Esophagus mucosa (tissue), 1 donor: ENCODE results near the gene TRIM52. TPM values are rescaled to one million over a fixed set of nuclear protein-coding genes. Genes with fewer than 3 reads are reported as not detected.
"Not testable (repeated sequence)": the region's sequence is repeated elsewhere in the genome, so short reads cannot be mapped to it uniquely, and the experiment has no call there.

Source experiments
- ATAC-seq: fragments of 200-7000 bp; cut with Tn5 transposase; one replicate; pipeline ENCODE4 v1.9.1; 2020
- total RNA-seq: library from RNA; stranded (reverse); gene quantifications from one replicate; pipeline ENCODE4 v1.2.4, GENCODE V29; 2023
- donor health status: DM: yes; HTN: yes; CAD: no.

The TRIM52 gene
- total RNA-seq, 1 donor from 2014 or later: 2.7 TPM

DNA sequence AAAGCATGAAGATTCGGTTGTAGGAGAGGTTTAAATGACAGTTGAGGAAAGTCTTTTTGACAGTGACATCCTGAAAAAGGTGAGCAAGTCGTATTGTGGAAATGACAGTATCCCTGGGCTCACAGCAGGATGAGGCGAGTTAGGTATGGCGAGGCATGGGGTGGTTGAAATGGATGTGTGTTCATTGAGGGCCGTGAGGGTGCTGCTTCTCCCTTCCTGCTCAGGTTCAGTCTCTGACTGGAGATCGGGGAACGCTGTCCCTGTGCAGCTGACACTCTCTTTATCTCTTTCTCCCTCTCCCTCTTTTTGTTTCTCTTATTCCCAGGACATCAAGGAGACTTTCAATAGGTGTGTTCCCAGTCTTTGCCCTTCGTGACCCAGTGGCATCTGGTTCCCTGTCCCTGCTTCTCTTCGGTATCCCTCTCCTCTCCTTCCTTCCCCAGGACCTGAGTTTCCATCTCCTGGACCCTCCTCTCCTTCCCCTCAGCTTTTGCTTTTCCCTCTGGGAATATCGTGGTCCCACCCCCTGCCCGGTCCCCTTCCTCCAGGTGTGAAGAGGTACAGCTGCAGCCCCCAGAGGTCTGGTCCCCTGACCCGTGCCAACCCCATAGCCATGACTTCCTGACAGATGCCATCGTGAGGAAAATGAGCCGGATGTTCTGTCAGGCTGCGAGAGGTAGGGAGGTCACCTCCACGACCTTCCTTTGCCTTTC lies 27.7 kb downstream of the TRIM52 start:
- ATAC-seq: peak; percentile 3

- no peak for ATAC-seq
Measured at GRCh38 chr5:181232593-181232992, 28.4 kb downstream of the TRIM52 start.

- no peak for ATAC-seq
Measured at GRCh38 chr5:181231432-181231831, 29.5 kb downstream of the TRIM52 start.

GRCh38 chr5:181230551-181230950 lies 30.4 kb downstream of the TRIM52 start:
- no peak for ATAC-seq

- ATAC-seq: no peak
Measured at GRCh38 chr5:181229996-181230395, 30.9 kb downstream of the TRIM52 start.

DNA sequence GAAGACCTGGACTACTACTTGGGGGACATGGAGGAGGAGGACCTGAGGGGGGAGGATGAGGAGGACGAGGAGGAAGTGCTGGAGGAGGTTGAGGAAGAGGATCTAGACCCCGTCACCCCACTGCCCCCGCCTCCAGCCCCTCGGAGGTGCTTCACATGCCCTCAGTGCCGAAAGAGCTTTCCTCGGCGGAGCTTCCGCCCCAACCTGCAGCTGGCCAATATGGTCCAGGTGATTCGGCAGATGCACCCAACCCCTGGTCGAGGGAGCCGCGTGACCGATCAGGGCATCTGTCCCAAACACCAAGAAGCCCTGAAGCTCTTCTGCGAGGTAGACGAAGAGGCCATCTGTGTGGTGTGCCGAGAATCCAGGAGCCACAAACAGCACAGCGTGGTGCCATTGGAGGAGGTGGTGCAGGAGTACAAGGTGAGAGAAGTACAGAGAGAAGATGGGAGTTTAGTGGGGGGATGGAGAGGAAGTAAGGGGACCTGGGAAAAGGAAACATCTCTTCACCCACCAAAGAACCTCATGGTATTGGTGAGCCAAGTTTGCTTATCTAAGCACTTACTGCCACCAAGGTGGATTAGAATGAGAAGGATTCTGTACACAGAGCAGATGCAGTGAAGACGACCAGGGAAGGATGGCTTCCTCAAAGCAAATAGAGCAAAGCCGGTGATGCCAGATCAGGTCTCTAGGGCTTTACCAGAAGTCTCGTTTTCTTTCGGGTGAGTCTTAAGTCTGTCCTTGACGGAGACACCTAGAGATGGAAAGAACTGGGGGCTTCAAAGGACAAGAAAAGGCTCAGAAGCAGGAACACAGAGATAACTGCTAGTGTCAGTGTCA lies 36.3 kb downstream of the TRIM52 start:
- no peak for ATAC-seq

GRCh38 chr5:181223729-181224389 lies 37.1 kb downstream of the TRIM52 start:
- peak; percentile 1 for ATAC-seq

GRCh38 chr5:181223058-181223728 lies 37.8 kb downstream of the TRIM52 start, which contains the start of gene TRIM41:
Gene TRIM41 (plus strand): TSS chr5:181223281. CDS start chr5:181224000, 719 bp downstream.
- ATAC-seq: peak; percentile 80

GRCh38 chr5:181222630-181223057 lies 38.3 kb downstream of the TRIM52 start:
- ATAC-seq: peak; percentile 2

DNA sequence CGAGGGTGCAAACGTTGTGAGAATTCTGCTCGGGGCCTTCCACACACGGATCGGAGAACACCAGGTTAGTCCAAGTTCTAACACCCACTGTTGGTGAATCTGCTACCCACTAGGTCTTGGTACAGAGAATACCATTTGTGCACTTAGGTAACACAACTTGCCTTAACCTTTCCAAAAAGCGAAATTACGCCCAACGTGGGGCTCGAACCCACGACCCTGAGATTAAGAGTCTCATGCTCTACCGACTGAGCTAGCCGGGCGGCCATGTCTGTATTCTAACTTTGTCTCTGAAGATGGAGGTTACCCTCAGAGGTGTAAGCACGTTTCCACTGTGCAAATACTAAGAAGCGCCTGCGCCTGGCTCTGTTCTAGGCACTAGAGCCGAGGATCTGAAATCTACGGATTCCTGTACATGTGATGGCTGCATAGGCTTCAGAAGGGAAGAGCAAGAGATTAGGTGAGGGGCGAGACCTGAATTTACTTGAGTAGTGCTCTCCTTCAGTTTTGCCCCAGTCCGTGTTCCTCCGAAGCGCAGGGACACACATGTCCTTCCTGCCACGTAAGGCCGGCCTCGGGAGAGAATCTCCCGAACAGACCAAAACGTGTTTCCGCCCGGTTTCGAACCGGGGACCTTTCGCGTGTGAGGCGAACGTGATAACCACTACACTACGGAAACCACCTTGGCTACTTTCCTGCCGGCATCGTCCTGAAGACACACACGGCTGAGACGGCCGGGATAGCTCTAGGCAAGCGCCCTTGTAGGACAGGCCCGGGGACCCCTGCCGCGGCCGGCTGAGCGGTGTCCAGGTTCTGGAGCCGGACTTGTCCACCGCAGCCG lies 38.9 kb downstream of the TRIM52 start:
- peak; percentile 44 for ATAC-seq

DNA sequence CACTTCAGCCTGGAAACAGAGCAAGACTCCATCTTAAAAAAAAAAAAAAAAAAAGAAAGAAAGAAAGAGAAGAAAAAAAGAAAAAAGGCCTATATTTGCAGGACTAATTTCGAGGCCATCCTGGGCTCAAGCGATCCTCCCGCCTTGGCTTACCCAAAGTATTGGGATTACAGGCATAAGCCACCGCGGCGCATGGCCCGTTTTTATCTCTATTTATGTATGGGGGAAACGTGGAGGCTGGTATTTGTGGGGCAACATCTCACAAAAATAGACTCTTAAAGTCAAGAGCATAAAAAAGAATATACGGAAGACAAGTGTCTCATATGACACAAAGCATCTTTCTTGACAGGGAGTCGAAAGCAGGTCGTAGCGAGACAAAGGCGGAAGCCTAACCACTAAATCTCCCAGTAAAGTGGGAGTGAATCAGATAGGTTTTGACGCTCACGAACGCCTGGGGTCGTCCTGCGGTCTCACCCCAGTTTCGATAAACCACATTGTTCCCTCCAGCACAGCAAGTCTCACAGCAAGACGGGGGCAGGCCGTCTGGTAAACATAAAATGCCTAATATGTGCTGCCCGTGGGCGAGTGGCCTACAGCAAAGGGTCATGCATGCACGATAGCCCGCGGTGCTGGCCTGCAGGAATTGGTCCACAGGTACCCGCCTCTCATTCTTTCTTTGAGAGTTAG lies 39.7 kb downstream of the TRIM52 start:
- ATAC-seq: no peak

GRCh38 chr5:181220178-181220515 lies 40.8 kb downstream of the TRIM52 start:
- ATAC-seq: no peak

DNA sequence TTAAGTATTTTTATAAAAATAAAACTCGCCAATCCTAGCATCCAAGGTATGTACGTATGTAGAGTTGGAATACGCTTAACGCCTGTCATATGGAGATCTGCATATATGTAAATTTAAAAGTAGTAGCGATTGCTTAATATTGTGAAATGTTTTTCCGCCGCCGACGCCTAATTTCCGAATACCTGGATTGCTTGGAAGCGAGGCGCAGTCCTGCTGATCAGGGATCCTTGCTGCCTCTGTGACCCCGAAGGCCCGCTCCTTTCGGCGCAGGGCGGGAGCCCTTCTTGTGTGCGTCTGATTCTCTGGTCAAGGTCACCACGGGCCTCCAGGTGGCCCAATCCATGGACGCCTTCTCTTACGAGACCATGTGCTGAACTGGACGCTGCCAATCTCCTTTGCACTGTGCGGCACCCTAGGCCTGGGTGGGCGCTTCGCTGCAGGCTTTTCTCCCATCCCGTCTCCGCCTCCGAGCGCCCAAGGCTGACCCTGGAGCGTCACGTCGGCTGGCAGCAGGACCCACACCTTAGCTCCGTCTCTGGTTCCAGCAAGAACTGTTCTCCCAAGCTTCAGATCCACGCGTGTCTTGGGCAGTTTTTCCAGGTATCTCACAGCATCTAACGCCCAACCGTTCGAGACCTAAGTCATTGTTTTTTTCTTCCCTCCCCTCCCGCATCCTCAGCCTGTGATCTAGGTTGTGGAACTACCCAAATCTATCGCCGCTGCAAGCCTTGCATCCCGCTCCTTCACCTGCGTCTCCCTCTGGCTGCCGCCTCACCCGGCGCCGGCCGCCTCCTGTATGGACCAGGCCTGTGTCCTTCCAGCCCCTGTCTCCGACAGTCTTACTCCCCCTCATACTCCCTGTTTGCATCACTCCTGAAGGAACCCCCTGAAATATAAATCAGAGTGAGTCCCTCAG lies 41.4 kb downstream of the TRIM52 start:
- no peak for ATAC-seq

DNA sequence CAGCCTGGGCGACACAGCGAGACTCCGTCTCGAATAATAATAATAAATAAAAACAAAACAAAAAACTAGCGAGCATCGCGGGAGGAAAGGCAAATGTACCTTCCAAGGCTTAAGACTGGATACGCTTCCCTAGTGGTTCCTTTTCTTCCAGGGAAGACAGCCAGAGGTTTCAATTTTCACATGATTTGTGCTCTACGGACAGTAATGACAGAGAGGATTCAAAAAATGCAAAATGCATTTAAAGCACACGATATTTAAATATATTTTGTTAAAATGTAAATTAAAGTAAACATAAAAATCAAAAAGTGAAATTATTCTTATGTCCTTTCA lies 42.2 kb downstream of the TRIM52 start:
- ATAC-seq: no peak

GRCh38 chr5:181217803-181218062 lies 43.2 kb downstream of the TRIM52 start:
- ATAC-seq: peak; percentile 17

- ATAC-seq: peak; percentile 18
Measured at GRCh38 chr5:181217111-181217802, 43.7 kb downstream of the TRIM52 start.

DNA sequence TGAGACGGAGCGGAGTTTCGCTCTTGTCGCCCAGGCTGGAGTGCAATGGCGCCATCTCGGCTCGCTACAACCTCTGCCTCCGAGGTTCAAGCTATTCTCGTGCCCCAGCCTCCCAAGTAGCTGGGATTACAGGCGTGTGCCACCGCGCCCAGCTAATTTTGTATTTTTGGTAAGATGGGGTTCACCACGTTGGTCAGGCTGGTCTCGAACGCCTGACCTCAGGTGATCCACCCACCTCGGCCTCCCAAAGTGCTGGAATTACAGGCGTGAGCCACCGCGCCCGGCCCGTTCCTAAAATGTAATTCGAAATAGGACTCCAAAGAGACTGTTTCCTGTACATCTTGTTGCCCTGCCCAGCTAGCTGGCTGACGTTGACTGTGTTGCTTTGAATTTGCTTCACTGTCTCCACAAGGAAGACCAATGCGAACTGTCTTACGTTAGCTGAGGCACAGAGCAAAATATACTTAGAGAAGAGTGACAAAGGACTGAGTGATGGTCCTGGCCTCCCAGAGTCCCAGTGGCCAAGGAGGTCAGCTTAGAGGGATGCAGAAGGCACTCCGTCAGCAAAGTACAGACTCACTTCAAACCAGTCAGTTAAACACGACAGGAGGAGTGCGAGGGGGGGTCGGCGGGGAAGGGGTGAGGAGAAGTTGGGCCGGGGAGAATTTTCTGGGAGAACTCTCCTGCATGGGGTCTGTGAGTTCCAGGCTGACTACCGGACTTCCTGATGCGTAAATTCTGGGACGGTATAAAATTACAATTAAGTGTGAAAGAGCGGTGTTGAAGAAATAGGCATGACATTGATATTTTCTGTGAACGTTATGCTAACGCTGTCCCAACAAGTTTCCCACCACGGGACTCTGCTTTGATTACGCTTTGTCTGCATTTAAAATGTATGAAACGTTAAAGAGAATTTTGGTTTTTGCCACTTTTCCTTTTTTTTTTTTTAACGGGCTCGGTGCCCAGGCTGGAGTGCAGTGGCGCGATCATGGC lies 44.6 kb downstream of the TRIM52 start:
- ATAC-seq: no peak

DNA sequence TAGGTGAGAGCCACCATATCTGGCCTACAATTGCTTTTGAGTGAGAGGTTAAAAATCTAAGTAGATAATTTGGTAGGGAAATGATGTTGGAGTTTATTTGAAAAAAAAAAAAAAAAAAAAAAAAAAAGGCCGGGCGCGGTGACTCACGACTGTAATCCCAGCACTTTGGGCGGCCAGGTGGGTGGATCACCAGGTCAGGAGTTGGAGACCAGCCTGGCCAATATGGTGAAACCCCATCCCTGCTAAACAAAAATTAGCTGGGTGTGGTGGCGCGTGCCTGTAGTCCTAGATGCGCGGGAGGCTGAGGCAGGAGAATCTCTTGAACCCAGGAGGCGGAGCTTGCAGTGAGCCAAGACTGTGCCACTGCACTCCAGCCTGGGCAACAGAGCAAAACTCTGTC lies 46.7 kb downstream of the TRIM52 start:
- not testable (repeated sequence) for ATAC-seq

DNA sequence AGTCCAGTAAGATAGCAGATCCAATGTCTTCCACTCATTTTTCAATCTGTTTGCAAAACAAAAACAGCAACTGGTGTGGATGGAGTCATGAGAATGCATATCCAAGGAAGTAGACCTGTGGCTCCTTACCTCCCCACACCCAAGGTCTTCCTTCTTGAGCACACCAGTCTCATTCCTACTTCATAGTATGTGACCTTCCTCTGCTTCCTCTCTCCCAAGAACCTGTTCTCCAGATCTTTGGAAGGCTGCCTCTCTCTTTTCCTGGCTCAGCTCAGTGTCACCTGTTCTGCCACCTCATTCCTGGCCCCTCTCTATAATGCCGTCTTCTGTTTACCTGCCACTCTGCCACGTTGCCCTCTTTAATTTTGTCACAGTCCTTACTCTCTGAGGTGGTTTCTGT lies 48.0 kb downstream of the TRIM52 start:
- no peak for ATAC-seq
